Right lobe of liver (tissue), 4 donors: ENCODE measurements around the gene DLGAP4.
"Not testable (repeated sequence)": the region's sequence is repeated elsewhere in the genome, so short reads cannot be mapped to it uniquely, and the experiment has no call there.

Experiments
- POLR2A ChIP-seq: fragments of 450-650 bp; IDR thresholded peaks from one replicate; pipeline ENCODE4 v1.6.1; 2017; ENCODE audit warnings: antibody characterized with exemption, mild to moderate bottlenecking
- TF ChIP-seq, protein P1 (sequence below), 4 donors: fragments of 200-600 bp in 3 of 4; fragments of 450-650 bp in 1 of 4; IDR thresholded peaks; one replicate each; pipeline versions ENCODE4 v1.5.1 to v1.8.0; 2016 to 2022; ENCODE audit warnings: antibody characterized with exemption in 4 of 4, mild to moderate bottlenecking in 2 of 4
- donor health status: DM: no; HTN: no; CAD: no.
- donor health status: DM: no; HTN: no; CAD: no.
- donor health status: DM: no; HTN: yes; CAD: no.

DNA sequence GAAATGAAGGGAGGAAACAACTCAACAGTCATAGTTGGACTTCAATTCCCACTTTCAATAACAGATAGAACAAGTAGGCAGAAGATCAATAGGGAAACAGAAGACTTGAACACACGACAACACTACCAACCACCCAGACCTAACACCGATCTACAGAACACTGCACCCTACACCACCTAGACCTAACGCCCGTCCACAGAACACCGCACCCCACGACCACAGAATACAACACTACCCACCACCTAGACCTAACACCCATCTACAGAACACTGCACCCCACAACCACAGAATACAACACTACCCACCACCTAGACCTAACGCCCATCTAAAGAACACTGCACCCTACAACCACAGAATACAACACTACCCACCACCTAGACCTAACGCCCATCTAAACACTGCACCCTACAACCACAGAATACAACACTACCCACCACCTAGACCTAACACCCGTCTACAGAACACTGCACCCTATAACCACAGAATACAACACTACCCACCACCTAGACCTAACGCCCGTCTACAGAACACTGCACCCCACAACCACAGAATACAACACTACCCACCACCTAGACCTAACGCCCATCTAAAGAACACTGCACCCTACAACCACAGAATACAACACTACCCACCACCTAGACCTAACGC is 258.1 kb downstream of the DLGAP4 start:
- TF ChIP-seq, protein P1, sequence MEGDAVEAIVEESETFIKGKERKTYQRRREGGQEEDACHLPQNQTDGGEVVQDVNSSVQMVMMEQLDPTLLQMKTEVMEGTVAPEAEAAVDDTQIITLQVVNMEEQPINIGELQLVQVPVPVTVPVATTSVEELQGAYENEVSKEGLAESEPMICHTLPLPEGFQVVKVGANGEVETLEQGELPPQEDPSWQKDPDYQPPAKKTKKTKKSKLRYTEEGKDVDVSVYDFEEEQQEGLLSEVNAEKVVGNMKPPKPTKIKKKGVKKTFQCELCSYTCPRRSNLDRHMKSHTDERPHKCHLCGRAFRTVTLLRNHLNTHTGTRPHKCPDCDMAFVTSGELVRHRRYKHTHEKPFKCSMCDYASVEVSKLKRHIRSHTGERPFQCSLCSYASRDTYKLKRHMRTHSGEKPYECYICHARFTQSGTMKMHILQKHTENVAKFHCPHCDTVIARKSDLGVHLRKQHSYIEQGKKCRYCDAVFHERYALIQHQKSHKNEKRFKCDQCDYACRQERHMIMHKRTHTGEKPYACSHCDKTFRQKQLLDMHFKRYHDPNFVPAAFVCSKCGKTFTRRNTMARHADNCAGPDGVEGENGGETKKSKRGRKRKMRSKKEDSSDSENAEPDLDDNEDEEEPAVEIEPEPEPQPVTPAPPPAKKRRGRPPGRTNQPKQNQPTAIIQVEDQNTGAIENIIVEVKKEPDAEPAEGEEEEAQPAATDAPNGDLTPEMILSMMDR (IDR thresholded peaks at IDR 0.05) = not testable (repeated sequence)
- not testable (repeated sequence) for TF ChIP-seq POLR2A
